Mesenchymal stem cell (in vitro differentiated cells and primary cell): ENCODE measurements around the gene SIGLEC8. TPM values are rescaled to one million over a fixed set of nuclear protein-coding genes. Genes with fewer than 3 reads are reported as not detected.

Experiments
- DNase-seq: peaks from one replicate; pipeline ENCODE4 v3.0.0-alpha.2; 2013
- H2AFZ ChIP-seq: one replicate; pipeline ENCODE4 v1.6.1; 2013; ENCODE audit warnings: low read depth, mild to moderate bottlenecking, control low read depth, inconsistent platforms, low read length, moderate library complexity
- H2AK5ac ChIP-seq: 2 replicates; pipeline ENCODE4 v1.6.1; 2013; ENCODE audit warnings: low read length, moderate library complexity, mild to moderate bottlenecking, inconsistent platforms; ENCODE audit not compliant: severe bottlenecking
- H2BK120ac ChIP-seq: one replicate; pipeline ENCODE4 v1.6.1; 2013; ENCODE audit warnings: low read depth, mild to moderate bottlenecking, inconsistent platforms, low read length, moderate library complexity
- H2BK12ac ChIP-seq, 2 experiments: one replicate each; pipeline ENCODE4 v1.6.1; 2013; ENCODE audit warnings: inconsistent platforms in 2 of 2, low read length in 2 of 2, mild to moderate bottlenecking in 2 of 2, moderate library complexity in 2 of 2, control low read depth in 1 of 2
- H2BK15ac ChIP-seq: one replicate; pipeline ENCODE4 v1.6.1; 2013; ENCODE audit warnings: mild to moderate bottlenecking, low read depth, inconsistent platforms; ENCODE audit not compliant: poor library complexity, severe bottlenecking
- H2BK5ac ChIP-seq: 2 replicates; pipeline ENCODE4 v1.6.1; 2013; ENCODE audit warnings: low read depth, mild to moderate bottlenecking, low read length, control low read depth, inconsistent platforms; ENCODE audit not compliant: poor library complexity, severe bottlenecking
- H3K14ac ChIP-seq, 2 experiments: one replicate each; pipeline ENCODE4 v1.6.1; 2013; ENCODE audit warnings: inconsistent platforms in 2 of 2, low read length in 2 of 2, control low read depth in 1 of 2, mild to moderate bottlenecking in 1 of 2, moderate library complexity in 1 of 2
- H3K18ac ChIP-seq, 2 experiments: one replicate each; pipeline ENCODE4 v1.6.1; 2013; ENCODE audit warnings: inconsistent platforms in 2 of 2, low read length in 2 of 2, control low read depth in 1 of 2, low read depth in 1 of 2, mild to moderate bottlenecking in 1 of 2
- H3K23ac ChIP-seq, 2 experiments: one replicate each; pipeline ENCODE4 v1.6.1; 2013; ENCODE audit warnings: inconsistent platforms in 2 of 2, low read length in 2 of 2, mild to moderate bottlenecking in 2 of 2, moderate library complexity in 2 of 2, control low read depth in 1 of 2
- H3K27ac ChIP-seq: 2 replicates; pipeline ENCODE4 v1.5.1; 2013; ENCODE audit warnings: mild to moderate bottlenecking, moderate library complexity, low read length, control low read depth, inconsistent platforms; ENCODE audit not compliant: poor library complexity, severe bottlenecking
- H3K27me3 ChIP-seq, 2 experiments: 2 replicates each; pipeline versions ENCODE4 v1.6.1 to v1.7.0; 2013; ENCODE audit warnings: low read length in 2 of 2, mild to moderate bottlenecking in 2 of 2, moderate library complexity in 2 of 2, control low read depth in 1 of 2, inconsistent platforms in 1 of 2; ENCODE audit not compliant: control insufficient read depth in 1 of 2, insufficient read depth in 1 of 2
- H3K36me3 ChIP-seq, 2 experiments: 2 replicates each; pipeline versions ENCODE4 v1.6.1 to v1.7.0; 2013; ENCODE audit warnings: low read length in 2 of 2, control low read depth in 1 of 2, inconsistent platforms in 1 of 2, low read depth in 1 of 2, mild to moderate bottlenecking in 1 of 2; ENCODE audit not compliant: insufficient read depth in 2 of 2, control insufficient read depth in 1 of 2
- H3K4ac ChIP-seq, 2 experiments: one replicate each; pipeline ENCODE4 v1.6.1; 2013; ENCODE audit warnings: inconsistent platforms in 2 of 2, low read length in 2 of 2, mild to moderate bottlenecking in 2 of 2, moderate library complexity in 2 of 2, control low read depth in 1 of 2, low read depth in 1 of 2
- H3K4me1 ChIP-seq: 2 replicates; pipeline ENCODE4 v1.6.1; 2013; ENCODE audit warnings: low read depth, low read length, control low read depth; ENCODE audit not compliant: control insufficient read depth, insufficient read depth
- H3K4me2 ChIP-seq: 2 replicates; pipeline ENCODE4 v1.6.1; 2013; ENCODE audit warnings: low read length, mild to moderate bottlenecking, inconsistent platforms; ENCODE audit not compliant: poor library complexity, severe bottlenecking
- H3K4me3 ChIP-seq, 2 experiments: 2 replicates each; pipeline versions ENCODE4 v1.5.1 to v1.7.0; 2013; ENCODE audit warnings: low read length in 2 of 2, mild to moderate bottlenecking in 2 of 2, control low read depth in 1 of 2, low read depth in 1 of 2; ENCODE audit not compliant: insufficient read depth in 1 of 2
- H3K79me1 ChIP-seq: replicated peaks from 2 replicates; pipeline ENCODE4 v1.6.1; 2013; ENCODE audit warnings: mild to moderate bottlenecking, control low read depth, low read length, inconsistent platforms; ENCODE audit not compliant: poor library complexity, severe bottlenecking
- H3K9ac ChIP-seq: 2 replicates; pipeline ENCODE4 v1.7.0; 2013; ENCODE audit warnings: mild to moderate bottlenecking, low read length, moderate library complexity
- H3K9me3 ChIP-seq: 2 replicates; pipeline ENCODE4 v1.7.0; 2013; ENCODE audit warnings: mild to moderate bottlenecking, low read length; ENCODE audit not compliant: control insufficient read depth
- H4K8ac ChIP-seq: one replicate; pipeline ENCODE4 v1.6.1; 2013; ENCODE audit warnings: inconsistent platforms, mild to moderate bottlenecking, low read length, moderate library complexity
- H4K91ac ChIP-seq: one replicate; pipeline ENCODE4 v1.6.1; 2013; ENCODE audit warnings: mild to moderate bottlenecking, low read length, inconsistent platforms
- WGBS: methylation state at CpG from one replicate; pipeline ENCODE4 v1.1.7; 2013; ENCODE audit warnings: mixed read lengths; 5-methylcytosine and 5-hydroxymethylcytosine counted together
- polyA plus RNA-seq, 2 experiments: library from polyadenylated mRNA; stranded (reverse); fragments of 200-250 nt; gene quantifications; one replicate each; pipeline ENCODE4 v1.2.3, GENCODE V29; 2013

SIGLEC8 gene
- polyA plus RNA-seq (2013, experiment 1 of 2) = not detected
- not detected for polyA plus RNA-seq (2013, experiment 2 of 2)

GRCh38 chr19:51458051-51458645 is at the start of gene SIGLEC8:
Gene SIGLEC8 (minus strand): TSS chr19:51458454. CDS start chr19:51458387, 67 bp downstream.
- no peak within 1 kb of the TSS for H3K4me2 ChIP-seq
- peaks cover 0 to 51% of the 10 kb centered on the region in 2 experiments for H3K27me3 ChIP-seq
- no peak within 1 kb of the TSS for H3K23ac ChIP-seq
- H2AFZ ChIP-seq = no peak within 1 kb of the TSS
- no peak within 1 kb of the TSS for H4K91ac ChIP-seq
- H2BK12ac ChIP-seq = no peak within 1 kb of the TSS
- H3K9me3 ChIP-seq = no peaks in the 10 kb centered on the region
- no peak within 1 kb of the TSS for H2BK15ac ChIP-seq
- no peak for DNase-seq
- WGBS = 70% methylated on average over 8 of the region's 10 CpGs
- no peaks in the 10 kb centered on the region for H3K36me3 ChIP-seq
- no peaks in the 10 kb centered on the region for H3K79me1 ChIP-seq
- H3K4me3 ChIP-seq = no peak within 1 kb of the TSS
- no peak within 1 kb of the TSS for H3K27ac ChIP-seq
- H3K4me1 ChIP-seq = no peaks in the 10 kb centered on the region
- H4K8ac ChIP-seq = peak within 1 kb of the TSS; percentile 16
- no peak within 1 kb of the TSS for H3K18ac ChIP-seq
- no peak within 1 kb of the TSS for H2AK5ac ChIP-seq
- H3K9ac ChIP-seq = no peak within 1 kb of the TSS
- no peak within 1 kb of the TSS for H2BK120ac ChIP-seq
- no peak within 1 kb of the TSS for H3K14ac ChIP-seq
- H3K4ac ChIP-seq = no peak within 1 kb of the TSS
- H2BK5ac ChIP-seq = no peak within 1 kb of the TSS

GRCh38 chr19:51507640-51508058 is 49.4 kb upstream of the SIGLEC8 start:
- no peaks in the 10 kb centered on the region for H3K4me1 ChIP-seq
- H4K8ac ChIP-seq = no peak overlapping the region
- no peak overlapping the region for H3K4me3 ChIP-seq
- no peak overlapping the region for H2BK5ac ChIP-seq
- no peak for DNase-seq
- no peak overlapping the region for H3K27ac ChIP-seq
- no peak overlapping the region for H3K23ac ChIP-seq
- no peak overlapping the region for H2AK5ac ChIP-seq
- H3K14ac ChIP-seq = no peak overlapping the region
- peaks cover 0 to 26% of the 10 kb centered on the region in 2 experiments for H3K27me3 ChIP-seq
- H2BK120ac ChIP-seq = no peak overlapping the region
- H2AFZ ChIP-seq = no peak overlapping the region
- no peak overlapping the region for H4K91ac ChIP-seq
- WGBS = 53% methylated on average over 5 of the region's 6 CpGs
- no peaks in the 10 kb centered on the region for H3K9me3 ChIP-seq
- no peak overlapping the region for H3K18ac ChIP-seq
- H2BK15ac ChIP-seq = no peak overlapping the region
- H3K79me1 ChIP-seq = no peaks in the 10 kb centered on the region
- H2BK12ac ChIP-seq = no peak overlapping the region
- no peak overlapping the region for H3K4ac ChIP-seq
- H3K9ac ChIP-seq = no peak overlapping the region
- no peak overlapping the region for H3K4me2 ChIP-seq
- no peaks in the 10 kb centered on the region for H3K36me3 ChIP-seq

DNA sequence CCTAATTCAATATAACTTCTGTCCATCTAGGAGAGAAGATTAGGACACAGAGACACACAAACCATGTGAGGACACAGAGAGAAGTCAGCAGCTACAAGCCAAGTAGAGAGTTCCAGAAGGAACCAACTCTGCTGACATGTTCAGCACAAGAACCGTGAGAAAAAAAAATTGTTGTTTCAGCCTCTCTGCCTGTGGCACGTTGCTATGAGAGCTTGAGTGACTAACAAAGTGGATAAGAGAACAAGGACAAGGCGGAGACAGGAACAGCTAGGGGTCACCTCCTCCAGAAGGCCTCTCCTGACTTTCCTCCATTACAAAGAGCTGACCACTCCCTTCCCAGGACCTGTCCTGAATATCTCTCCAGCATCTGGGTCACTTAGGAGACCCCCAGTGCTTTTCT is 48.9 kb upstream of the SIGLEC8 start:
- H2BK15ac ChIP-seq = no peak overlapping the region
- H3K9me3 ChIP-seq = no peaks in the 10 kb centered on the region
- no peak overlapping the region for H2AK5ac ChIP-seq
- DNase-seq = no peak
- no peaks in the 10 kb centered on the region for H3K4me1 ChIP-seq
- 31% methylated on average over 3 of the region's 3 CpGs for WGBS
- no peak overlapping the region for H3K23ac ChIP-seq
- no peaks in the 10 kb centered on the region for H3K36me3 ChIP-seq
- H3K27me3 ChIP-seq = peaks cover 0 to 23% of the 10 kb centered on the region in 2 experiments
- H3K4me3 ChIP-seq = no peak overlapping the region
- H3K4ac ChIP-seq = no peak overlapping the region
- H4K8ac ChIP-seq = no peak overlapping the region
- no peak overlapping the region for H2AFZ ChIP-seq
- no peak overlapping the region for H3K14ac ChIP-seq
- H2BK12ac ChIP-seq = no peak overlapping the region
- H4K91ac ChIP-seq = no peak overlapping the region
- H2BK120ac ChIP-seq = no peak overlapping the region
- H3K79me1 ChIP-seq = no peaks in the 10 kb centered on the region
- H2BK5ac ChIP-seq = no peak overlapping the region
- H3K27ac ChIP-seq = no peak overlapping the region
- no peak overlapping the region for H3K9ac ChIP-seq
- no peak overlapping the region for H3K4me2 ChIP-seq
- H3K18ac ChIP-seq = no peak overlapping the region

DNA sequence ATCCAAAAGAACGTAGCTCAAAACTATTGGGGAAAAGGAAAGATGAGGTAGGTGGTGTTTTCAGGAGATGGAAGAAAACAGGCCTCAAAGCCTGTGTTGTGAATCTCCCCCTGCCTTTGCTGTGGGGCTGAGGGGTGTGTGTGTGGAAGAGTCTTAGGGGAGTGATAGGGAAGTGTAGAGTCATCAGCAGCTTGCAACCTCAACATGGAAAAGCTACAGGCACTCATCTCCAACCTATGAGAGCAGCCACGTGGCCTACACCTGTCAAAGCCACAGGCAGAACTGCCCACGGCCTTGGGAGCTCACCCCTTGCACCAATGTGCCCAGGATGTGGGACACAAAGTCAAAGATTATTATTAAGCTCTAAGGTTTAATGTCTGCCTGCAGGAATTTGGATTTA is 47.6 kb upstream of the SIGLEC8 start:
- H2AK5ac ChIP-seq = no peak overlapping the region
- no peak overlapping the region for H3K4me3 ChIP-seq
- H3K36me3 ChIP-seq = no peaks in the 10 kb centered on the region
- H3K23ac ChIP-seq = no peak overlapping the region
- H4K8ac ChIP-seq = no peak overlapping the region
- no peak overlapping the region for H3K14ac ChIP-seq
- no peak overlapping the region for H2BK12ac ChIP-seq
- no peaks in the 10 kb centered on the region for H3K79me1 ChIP-seq
- H4K91ac ChIP-seq = no peak overlapping the region
- no peak overlapping the region for H2BK5ac ChIP-seq
- H2AFZ ChIP-seq = no peak overlapping the region
- no peak overlapping the region for H3K9ac ChIP-seq
- H2BK120ac ChIP-seq = no peak overlapping the region
- 9% methylated on average over 3 of the region's 3 CpGs for WGBS
- H3K4me2 ChIP-seq = no peak overlapping the region
- no peak overlapping the region for H3K27ac ChIP-seq
- no peak overlapping the region for H2BK15ac ChIP-seq
- H3K18ac ChIP-seq = no peak overlapping the region
- H3K4me1 ChIP-seq = no peaks in the 10 kb centered on the region
- no peaks in the 10 kb centered on the region for H3K9me3 ChIP-seq
- H3K27me3 ChIP-seq = peaks cover 0 to 21% of the 10 kb centered on the region in 2 experiments
- H3K4ac ChIP-seq = no peak overlapping the region
- DNase-seq = no peak
